GM12875 (cell line): ENCODE results near the gene HOXD10.

Experiments used
- H3K4me3 ChIP-seq: one replicate; pipeline ENCODE4 v1.5.1; 2011; ENCODE audit warnings: low read depth, low read length, control low read depth
- CTCF ChIP-seq: IDR thresholded peaks from 2 replicates; pipeline ENCODE4 v1.5.1; 2011; ENCODE audit warnings: low read depth, mild to moderate bottlenecking, control low read depth, inconsistent platforms, low read length, moderate library complexity, borderline replicate concordance; ENCODE audit not compliant: insufficient read depth

The HOXD10 gene

GRCh38 chr2:176164201-176164600 lies 47.6 kb downstream of the HOXD10 start:
- H3K4me3 ChIP-seq = no peak overlapping the region
- TF ChIP-seq CTCF = no peak

- H3K4me3 ChIP-seq = no peak overlapping the region
- no peak for TF ChIP-seq CTCF
Observed at GRCh38 chr2:176164611-176165369, 48.2 kb downstream of the HOXD10 start.

DNA sequence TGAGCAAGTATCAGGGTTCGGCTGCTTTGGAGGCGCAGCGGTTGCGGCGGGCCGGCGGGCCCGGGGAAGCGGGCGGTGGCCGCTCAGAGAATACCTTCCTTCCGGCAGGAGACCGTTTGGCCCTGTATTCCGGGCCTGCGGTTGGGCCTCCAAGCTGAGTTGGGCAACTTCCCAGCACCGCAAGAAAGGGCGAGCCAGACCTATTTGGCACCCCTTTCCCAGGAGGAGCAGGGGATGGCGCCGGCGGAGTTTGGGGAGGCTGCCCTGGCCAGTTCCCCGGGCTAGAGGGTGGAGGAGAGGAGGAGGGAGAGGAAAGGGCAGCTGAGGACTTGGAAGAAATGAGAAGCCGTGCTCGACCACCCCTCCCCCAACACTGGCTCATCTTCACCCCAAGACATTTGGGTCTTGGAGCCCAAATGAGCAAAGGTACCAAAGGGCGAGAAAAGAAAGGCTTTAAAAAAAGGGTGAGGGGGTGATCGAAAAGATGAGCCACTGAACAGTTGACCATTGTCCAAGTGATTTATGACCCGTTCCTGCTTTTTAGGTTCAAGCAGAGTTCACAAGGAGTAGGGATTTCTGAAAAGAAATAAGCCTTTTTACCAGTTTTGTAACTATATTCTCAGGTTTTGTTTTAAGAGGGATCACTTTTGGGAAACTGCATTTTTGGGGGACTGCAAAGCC lies 48.9 kb downstream of the HOXD10 start:
- no peak for TF ChIP-seq CTCF
- H3K4me3 ChIP-seq = no peak overlapping the region

DNA sequence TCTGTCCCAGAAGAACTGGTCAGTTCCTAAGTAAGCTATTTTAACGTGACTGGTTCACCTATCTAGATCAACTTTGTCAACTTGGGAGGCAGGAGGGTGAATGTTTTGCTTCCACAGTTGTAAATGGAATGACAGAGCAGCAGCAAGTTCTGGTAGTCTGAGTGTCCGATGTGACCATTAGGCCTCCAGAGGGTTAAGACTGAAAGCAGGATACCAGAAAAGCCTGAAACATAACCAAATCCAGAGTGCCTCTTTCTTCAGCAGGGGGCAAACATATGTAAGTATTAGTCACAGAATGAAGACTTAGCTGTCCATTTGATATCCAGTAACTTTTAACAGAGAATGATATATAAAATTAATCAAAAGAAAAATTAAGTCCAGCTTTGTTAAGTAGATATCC lies 49.7 kb downstream of the HOXD10 start:
- TF ChIP-seq CTCF = no peak
- no peak overlapping the region for H3K4me3 ChIP-seq

- no peak for TF ChIP-seq CTCF
- no peak overlapping the region for H3K4me3 ChIP-seq
Observed at GRCh38 chr2:176167398-176167797, 50.8 kb downstream of the HOXD10 start.

DNA sequence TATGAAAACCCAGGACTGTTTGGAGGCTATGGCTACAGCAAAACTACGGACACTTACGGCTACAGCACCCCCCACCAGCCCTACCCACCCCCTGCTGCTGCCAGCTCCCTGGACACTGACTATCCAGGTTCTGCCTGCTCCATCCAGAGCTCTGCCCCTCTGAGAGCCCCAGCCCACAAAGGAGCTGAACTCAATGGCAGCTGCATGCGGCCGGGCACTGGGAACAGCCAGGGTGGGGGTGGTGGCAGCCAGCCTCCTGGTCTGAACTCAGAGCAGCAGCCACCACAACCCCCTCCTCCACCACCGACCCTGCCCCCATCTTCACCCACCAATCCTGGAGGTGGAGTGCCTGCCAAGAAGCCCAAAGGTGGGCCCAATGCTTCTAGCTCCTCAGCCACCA lies 52.6 kb downstream of the HOXD10 start:
- no peak overlapping the region for H3K4me3 ChIP-seq
- no peak for TF ChIP-seq CTCF
